ENCODE results near the gene PPP1R14C. TPM values are rescaled to one million over a fixed set of nuclear protein-coding genes. Genes with fewer than 3 reads are reported as not detected.

PPP1R14C gene
- total and polyA plus RNA-seq, 10 of the 15 experiments (the other 5 are each of a cell fraction or from before 2014, with no cell fraction given) = 0.07 to 1.6 (median 0.13) TPM; not detected in 4

DNA sequence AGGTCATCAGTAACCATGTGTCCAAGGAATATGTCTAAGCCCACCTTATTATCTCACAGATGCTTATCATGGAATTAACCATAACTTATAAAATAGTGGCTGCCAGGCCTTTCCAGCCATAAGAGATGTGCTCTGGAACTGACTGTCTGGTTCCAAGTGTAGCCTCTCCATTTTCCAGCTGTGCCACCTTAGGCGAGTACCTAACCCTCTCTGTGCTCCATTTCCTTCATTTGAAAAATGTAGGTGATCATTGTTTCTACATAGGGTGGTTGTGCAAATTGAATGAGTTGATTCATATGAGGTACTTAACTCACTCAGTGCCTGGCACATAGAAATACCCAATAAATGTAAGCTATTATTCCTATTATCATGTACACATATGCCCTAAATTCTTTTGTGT, 123.5 kb downstream of the PPP1R14C start:
- RAD21 ChIA-PET (ENCODE audit: unreplicated experiment) = no interaction called here
- FAIRE-seq = no peak
- in situ Hi-C loops (cut with MboI) = no loop called here
- Histone ChIP-seq H3K4me2 (ENCODE audit: control insufficient read depth, insufficient read depth) (no peak overlapping the region), H3K9me3 (replicated peaks; ENCODE audit: control insufficient read depth, insufficient read depth, low read length) (no peaks in the 10 kb centered on the region; the same call in 2 of the 3 replicates), H3K9ac (ENCODE audit: control insufficient read depth, insufficient read depth, low read length) (no peak overlapping the region), H3K36me3 (ENCODE audit: control insufficient read depth in 2 of 2, insufficient read depth in 2 of 2, low read length in 1 of 2) (no peaks in the 10 kb centered on the region), H4K20me1 (ENCODE audit: control insufficient read depth, insufficient read depth) (no peaks in the 10 kb centered on the region), H2AFZ (ENCODE audit: control insufficient read depth, low read depth, low read length) (no peak overlapping the region), H3K27ac (ENCODE audit: control insufficient read depth, insufficient read depth) (no peak overlapping the region), H3K4me1 (ENCODE audit: control insufficient read depth, insufficient read depth, low read length) (no peaks in the 10 kb centered on the region), H3K79me2 (ENCODE audit: control insufficient read depth, insufficient read depth, low read length) (no peaks in the 10 kb centered on the region), H3K27me3 (replicated peaks in 1 of 2; ENCODE audit: control insufficient read depth in 2 of 2, insufficient read depth in 2 of 2, low read length in 1 of 2) (no peaks in the 10 kb centered on the region; a peak in 1 of 4 replicates), H3K4me3 (no peak overlapping the region)
- DNase-seq (ENCODE audit: low read depth, low spot score) = no peak
- no peak for ATAC-seq
- no peak for TF ChIP-seq MEF2A (IDR thresholded peaks at IDR 0.05; ENCODE audit: insufficient read depth, low read depth, low read length)
- no peak for TF ChIP-seq E4F1 (IDR thresholded peaks at IDR 0.05; ENCODE audit: borderline replicate concordance, partially characterized antibody)
- TF ChIP-seq PBX3 (IDR thresholded peaks at IDR 0.05; ENCODE audit: insufficient replicate concordance, low read depth, low read length) = no peak
- TF ChIP-seq MTA2 (IDR thresholded peaks at IDR 0.05; ENCODE audit: low read depth) = no peak
- TF ChIP-seq NR2C1 (IDR thresholded peaks at IDR 0.05) = no peak
- TF ChIP-seq POLR2AphosphoS5 (IDR thresholded peaks at IDR 0.05; ENCODE audit: low read length) = no peak
- CTCF ChIA-PET = no interaction called here
- SMC1A ChIA-PET (ENCODE audit: uncharacterized antibody, unreplicated experiment) = interaction anchor here (0.9 kb wide), 1 partner anchor 15 kb away, joined by 3 read pairs; no protein-coding TSS in a partner anchor
- POLR2A ChIA-PET = no interaction called here
- WGBS (ENCODE audit: insufficient coverage, insufficient replicate concordance, low lambda C conversion rate, missing lambda C conversion rate) = 22% methylated on average over 1 of the region's 1 CpG
- intact Hi-C loops (cut with micrococcal nuclease; ENCODE audit: unreplicated experiment) = no loop called here
- no TSS peak for BruUV-seq (replicated peaks)

All from GM12878 (cell line).